CD4-positive, CD25-positive, alpha-beta regulatory T cell (primary cell): Measurements from ENCODE around the gene BGN. TPM values are rescaled to one million over a fixed set of nuclear protein-coding genes. Genes with fewer than 3 reads are reported as not detected.
A peak's percentile ranks its signal among the peaks of the same experiment; 100 is the strongest.

Experiments
- ATAC-seq, 2 donors: fragments of 150-1000 bp; cut with Tn5 transposase; one replicate each; pipeline ENCODE4 v1.10.0; 2021; ENCODE audit warnings: low read depth in 2 of 2, moderate number of reproducible peaks in 2 of 2, moderate library complexity in 1 of 2
- DNase-seq, 3 donors: peaks; one replicate each; pipeline versions ENCODE4 v3.0.0 to v3.0.0-alpha.2; 2012 to 2022; ENCODE audit warnings: mixed read lengths in 1 of 3
- H3K27ac ChIP-seq: one replicate; pipeline ENCODE4 v1.7.0; 2013; ENCODE audit warnings: mild to moderate bottlenecking, low read length; ENCODE audit not compliant: insufficient read depth, poor library complexity, severe bottlenecking
- H3K27me3 ChIP-seq: one replicate; pipeline ENCODE4 v1.7.0; 2013; ENCODE audit warnings: low read length; ENCODE audit not compliant: control insufficient read depth, insufficient read depth
- H3K36me3 ChIP-seq: one replicate; pipeline ENCODE4 v1.7.0; 2013; ENCODE audit warnings: mild to moderate bottlenecking, low read length, moderate library complexity; ENCODE audit not compliant: control insufficient read depth, insufficient read depth
- H3K4me1 ChIP-seq: 2 replicates; pipeline ENCODE4 v1.7.0; 2013; ENCODE audit warnings: mild to moderate bottlenecking, low read length; ENCODE audit not compliant: insufficient read depth, control insufficient read depth, poor library complexity, severe bottlenecking
- H3K4me3 ChIP-seq: one replicate; pipeline ENCODE4 v1.7.0; 2013; ENCODE audit warnings: low read depth, mild to moderate bottlenecking, low read length, moderate library complexity
- H3K9me3 ChIP-seq, 2 experiments: 1 replicate in 1 of 2; 2 replicates in 1 of 2; pipeline ENCODE4 v1.7.0; 2013; ENCODE audit warnings: low read length in 2 of 2, mild to moderate bottlenecking in 1 of 2, moderate library complexity in 1 of 2; ENCODE audit not compliant: control insufficient read depth in 2 of 2
- H3K27ac Mint-ChIP-seq, 3 donors: one replicate each; pipeline ENCODE4 v1.8.0; 2020 to 2022; ENCODE audit warnings: mild to moderate bottlenecking in 3 of 3, mixed read lengths in 3 of 3, moderate library complexity in 2 of 3
- H3K27me3 Mint-ChIP-seq: one replicate; pipeline ENCODE4 v1.8.0; 2022; ENCODE audit warnings: mild to moderate bottlenecking, mixed read lengths
- H3K36me3 Mint-ChIP-seq: one replicate; pipeline ENCODE4 v1.8.0; 2020; ENCODE audit warnings: mixed read lengths
- H3K4me1 Mint-ChIP-seq, 4 donors: one replicate each; pipeline ENCODE4 v1.8.0; 2020 to 2022; ENCODE audit warnings: mixed read lengths in 4 of 4, mild to moderate bottlenecking in 1 of 4
- H3K4me3 Mint-ChIP-seq, 4 donors: one replicate each; pipeline ENCODE4 v1.8.0; 2020 to 2022; ENCODE audit warnings: mild to moderate bottlenecking in 4 of 4, mixed read lengths in 4 of 4, moderate library complexity in 3 of 4
- H3K9me3 Mint-ChIP-seq, 7 donors: one replicate each; pipeline ENCODE4 v1.8.0; 2020 to 2022; ENCODE audit warnings: mixed read lengths in 7 of 7, mild to moderate bottlenecking in 3 of 7, moderate library complexity in 2 of 7
- polyA plus RNA-seq, 4 donors: library from polyadenylated mRNA; unstranded; fragments of 300-500 nt; fragmentation: Illumina TruSeq; gene quantifications; one replicate each; pipeline ENCODE4 v1.2.3, GENCODE V29; 2021
- total RNA-seq: library from RNA; stranded (reverse); gene quantifications from one replicate; pipeline ENCODE4 v1.2.3, GENCODE V29; 2022

BGN gene
- total and polyA plus RNA-seq, 5 donors from 2014 or later = not detected

GRCh38 chrX:153502796-153503195 is 8.0 kb downstream of the BGN start:
- Mint-ChIP-seq H3K4me3 (no peak overlapping the region), H3K4me1 (peaks cover 0 to 4% (median 0%) of the 10 kb centered on the region in 4 donors), H3K9me3 (peaks cover 0 to 6% (median 0%) of the 10 kb centered on the region in 7 donors), H3K36me3 (no peaks in the 10 kb centered on the region), H3K27me3 (no peaks in the 10 kb centered on the region), H3K27ac (no peak overlapping the region)
- no peak overlapping the region for H3K4me3 ChIP-seq
- H3K4me1 ChIP-seq = no peaks in the 10 kb centered on the region
- ATAC-seq (no peak), DNase-seq (no peak)
- H3K27ac ChIP-seq = no peak overlapping the region
- no peaks in the 10 kb centered on the region for H3K36me3 ChIP-seq
- H3K9me3 ChIP-seq = no peaks in the 10 kb centered on the region
- no peaks in the 10 kb centered on the region for H3K27me3 ChIP-seq

DNA sequence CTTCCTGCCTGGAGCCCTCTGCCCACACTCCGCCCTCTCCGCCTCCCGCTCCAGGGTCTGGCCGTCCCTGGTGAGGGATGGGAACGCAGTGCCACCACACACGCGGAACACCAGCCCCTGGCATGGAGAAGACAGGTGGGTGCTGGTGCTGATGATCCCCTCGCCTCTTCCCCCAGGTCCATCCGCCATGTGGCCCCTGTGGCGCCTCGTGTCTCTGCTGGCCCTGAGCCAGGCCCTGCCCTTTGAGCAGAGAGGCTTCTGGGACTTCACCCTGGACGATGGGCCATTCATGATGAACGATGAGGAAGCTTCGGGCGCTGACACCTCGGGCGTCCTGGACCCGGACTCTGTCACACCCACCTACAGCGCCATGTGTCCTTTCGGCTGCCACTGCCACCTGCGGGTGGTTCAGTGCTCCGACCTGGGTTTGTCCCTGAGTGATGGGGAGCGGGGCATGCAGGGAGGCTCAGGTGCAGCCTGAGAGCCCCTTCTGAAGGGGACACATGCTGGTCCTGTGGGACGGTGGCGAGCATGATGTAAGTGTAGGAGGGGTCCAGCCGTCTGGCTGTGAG is 9.8 kb downstream of the BGN start:
- DNase-seq (no peak), ATAC-seq (no peak)
- Mint-ChIP-seq H3K4me3 (no peak overlapping the region), H3K36me3 (no peaks in the 10 kb centered on the region), H3K27ac (no peak overlapping the region), H3K4me1 (peaks cover 0 to 6% (median 0%) of the 10 kb centered on the region in 4 donors), H3K27me3 (no peaks in the 10 kb centered on the region), H3K9me3 (peaks cover 0 to 6% (median 0%) of the 10 kb centered on the region in 7 donors)
- H3K27me3 ChIP-seq = no peaks in the 10 kb centered on the region
- H3K36me3 ChIP-seq = no peaks in the 10 kb centered on the region
- no peak overlapping the region for H3K4me3 ChIP-seq
- no peak overlapping the region for H3K27ac ChIP-seq
- no peaks in the 10 kb centered on the region for H3K4me1 ChIP-seq
- no peaks in the 10 kb centered on the region for H3K9me3 ChIP-seq

DNA sequence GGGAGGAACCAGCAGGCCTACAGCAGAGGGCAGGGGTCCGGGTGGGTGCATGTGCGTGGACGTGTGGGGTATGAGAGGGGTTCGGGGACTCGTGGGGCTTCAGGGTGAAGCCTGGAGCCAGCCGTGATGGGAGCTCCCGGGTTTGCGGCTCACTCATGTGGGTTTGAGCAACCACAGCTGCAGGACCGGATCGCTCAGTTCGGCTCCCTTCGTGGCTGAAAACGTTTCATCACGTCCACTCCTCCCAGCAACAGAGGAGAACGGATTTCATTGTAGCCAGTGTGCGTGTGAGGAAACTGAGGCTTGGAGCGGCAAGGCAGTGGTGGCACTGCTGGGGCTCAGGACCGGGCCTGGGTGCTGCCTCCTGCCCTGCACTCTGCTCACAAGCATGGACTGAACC is 10.6 kb downstream of the BGN start:
- no peak overlapping the region for H3K27ac ChIP-seq
- no peak overlapping the region for H3K4me3 Mint-ChIP-seq
- H3K27me3 Mint-ChIP-seq = no peaks in the 10 kb centered on the region
- no peaks in the 10 kb centered on the region for H3K4me1 ChIP-seq
- no peaks in the 10 kb centered on the region for H3K36me3 ChIP-seq
- H3K27me3 ChIP-seq = no peaks in the 10 kb centered on the region
- no peaks in the 10 kb centered on the region for H3K9me3 ChIP-seq
- no peak overlapping the region for H3K4me3 ChIP-seq
- peaks cover 0 to 6% (median 0%) of the 10 kb centered on the region in 7 donors for H3K9me3 Mint-ChIP-seq
- peak overlapping the region in 1 of 3 donors; percentile 26 for H3K27ac Mint-ChIP-seq
- DNase-seq = no peak
- peaks cover 0 to 6% (median 0%) of the 10 kb centered on the region in 4 donors for H3K4me1 Mint-ChIP-seq
- H3K36me3 Mint-ChIP-seq = no peaks in the 10 kb centered on the region
- no peak for ATAC-seq

DNA sequence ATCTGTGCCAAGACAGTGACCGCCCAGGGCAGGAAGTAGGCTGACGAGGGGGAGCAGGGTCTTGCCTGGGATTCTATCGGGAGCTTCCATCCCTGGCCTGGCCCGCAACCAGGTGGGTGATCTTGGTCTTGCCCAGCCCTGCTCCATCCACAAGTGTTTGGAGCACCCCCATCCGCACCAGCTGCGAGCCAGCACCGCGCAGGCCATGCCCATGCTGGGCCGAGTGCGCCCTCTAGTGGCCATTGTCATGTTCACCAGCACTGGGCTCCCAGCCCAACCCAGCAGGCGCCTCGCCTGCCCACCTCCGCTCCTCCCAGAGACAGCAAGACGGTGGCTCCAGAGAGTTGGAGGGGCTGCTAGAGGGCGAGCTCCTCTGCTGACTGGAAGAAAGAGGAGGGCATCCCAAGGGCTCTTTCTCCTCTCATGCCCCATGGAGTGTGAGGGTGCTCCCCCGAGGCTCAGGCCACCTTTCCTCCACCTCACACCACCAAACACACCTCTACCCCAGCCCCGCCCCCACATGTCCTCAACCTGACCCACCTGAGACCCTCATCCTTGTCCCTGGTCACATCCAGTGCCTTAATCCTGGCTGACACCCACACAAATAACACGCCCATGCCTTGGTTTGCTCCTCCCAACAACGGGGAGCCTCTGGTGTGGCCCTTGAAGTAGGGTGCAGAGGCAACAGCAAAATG is 12.9 kb downstream of the BGN start:
- no peaks in the 10 kb centered on the region for H3K36me3 Mint-ChIP-seq
- no peaks in the 10 kb centered on the region for H3K27me3 Mint-ChIP-seq
- peak; percentile 97 to 99 for ATAC-seq
- H3K27me3 ChIP-seq = no peaks in the 10 kb centered on the region
- peak; percentile 66 to 79 (median 72) for DNase-seq
- H3K4me1 ChIP-seq = no peaks in the 10 kb centered on the region
- H3K4me3 Mint-ChIP-seq = no peak overlapping the region
- no peaks in the 10 kb centered on the region for H3K36me3 ChIP-seq
- H3K4me3 ChIP-seq = no peak overlapping the region
- H3K27ac ChIP-seq = no peak overlapping the region
- H3K9me3 Mint-ChIP-seq = no peaks in the 10 kb centered on the region
- H3K27ac Mint-ChIP-seq = peak overlapping the region in 2 of 3 donors; percentile 31 to 52
- peaks cover 0 to 6% (median 0%) of the 10 kb centered on the region in 4 donors for H3K4me1 Mint-ChIP-seq
- H3K9me3 ChIP-seq = no peaks in the 10 kb centered on the region

DNA sequence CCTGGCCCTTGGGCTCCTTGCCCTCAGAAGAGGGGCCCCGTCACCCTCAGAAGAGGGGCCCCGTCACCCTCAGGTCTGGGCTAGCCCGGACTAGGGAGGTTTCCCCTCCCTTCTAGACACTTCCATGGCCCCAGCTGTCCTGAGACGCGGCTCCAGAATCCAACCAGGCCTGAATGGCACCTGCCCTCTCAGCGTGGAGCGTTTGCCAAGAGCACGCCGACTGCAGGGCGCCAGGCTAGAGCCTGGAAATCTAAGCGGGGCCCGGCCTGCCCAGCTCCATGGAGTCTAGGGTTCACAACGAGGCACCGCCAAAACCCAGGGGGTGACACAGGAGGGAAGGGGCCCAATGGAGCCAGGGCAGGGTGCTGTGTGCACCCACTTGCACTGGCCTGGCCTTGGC is 14.8 kb downstream of the BGN start:
- no peak overlapping the region for H3K4me3 Mint-ChIP-seq
- no peaks in the 10 kb centered on the region for H3K27me3 Mint-ChIP-seq
- H3K27ac Mint-ChIP-seq = no peak overlapping the region
- H3K4me1 ChIP-seq = no peaks in the 10 kb centered on the region
- H3K9me3 Mint-ChIP-seq = no peaks in the 10 kb centered on the region
- H3K4me1 Mint-ChIP-seq = peaks cover 0 to 6% (median 0%) of the 10 kb centered on the region in 4 donors
- no peak for ATAC-seq
- no peak for DNase-seq
- no peak overlapping the region for H3K4me3 ChIP-seq
- H3K9me3 ChIP-seq = no peaks in the 10 kb centered on the region
- H3K27me3 ChIP-seq = no peaks in the 10 kb centered on the region
- H3K27ac ChIP-seq = no peak overlapping the region
- H3K36me3 Mint-ChIP-seq = no peaks in the 10 kb centered on the region
- no peaks in the 10 kb centered on the region for H3K36me3 ChIP-seq

DNA sequence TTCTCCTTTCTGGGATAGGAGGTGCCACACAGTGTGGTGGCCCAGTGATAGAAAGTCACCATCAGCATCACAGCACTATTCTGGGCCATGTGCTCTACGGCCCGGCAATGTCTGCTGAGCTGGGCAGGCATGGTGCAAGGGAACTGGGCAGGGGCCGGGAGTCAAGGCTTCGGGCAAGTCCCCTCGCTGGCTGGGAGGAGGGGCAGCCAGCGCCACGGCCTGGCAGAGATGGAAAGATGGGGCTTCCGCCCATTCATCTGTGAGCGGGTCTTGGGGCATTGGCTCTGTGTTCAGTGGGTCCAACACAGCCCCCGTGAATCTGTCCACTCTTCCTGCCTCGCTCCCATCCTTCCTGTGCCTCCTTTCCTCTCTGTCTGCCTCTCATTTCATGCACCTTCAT is 15.6 kb downstream of the BGN start:
- H3K4me1 ChIP-seq = no peaks in the 10 kb centered on the region
- no peaks in the 10 kb centered on the region for H3K27me3 Mint-ChIP-seq
- H3K27me3 ChIP-seq = no peaks in the 10 kb centered on the region
- no peaks in the 10 kb centered on the region for H3K36me3 ChIP-seq
- no peak overlapping the region for H3K4me3 ChIP-seq
- DNase-seq = no peak
- H3K27ac Mint-ChIP-seq = no peak overlapping the region
- peaks cover 0 to 6% (median 0%) of the 10 kb centered on the region in 4 donors for H3K4me1 Mint-ChIP-seq
- H3K27ac ChIP-seq = no peak overlapping the region
- H3K36me3 Mint-ChIP-seq = no peaks in the 10 kb centered on the region
- no peaks in the 10 kb centered on the region for H3K9me3 ChIP-seq
- no peak for ATAC-seq
- H3K9me3 Mint-ChIP-seq = no peaks in the 10 kb centered on the region
- no peak overlapping the region for H3K4me3 Mint-ChIP-seq

DNA sequence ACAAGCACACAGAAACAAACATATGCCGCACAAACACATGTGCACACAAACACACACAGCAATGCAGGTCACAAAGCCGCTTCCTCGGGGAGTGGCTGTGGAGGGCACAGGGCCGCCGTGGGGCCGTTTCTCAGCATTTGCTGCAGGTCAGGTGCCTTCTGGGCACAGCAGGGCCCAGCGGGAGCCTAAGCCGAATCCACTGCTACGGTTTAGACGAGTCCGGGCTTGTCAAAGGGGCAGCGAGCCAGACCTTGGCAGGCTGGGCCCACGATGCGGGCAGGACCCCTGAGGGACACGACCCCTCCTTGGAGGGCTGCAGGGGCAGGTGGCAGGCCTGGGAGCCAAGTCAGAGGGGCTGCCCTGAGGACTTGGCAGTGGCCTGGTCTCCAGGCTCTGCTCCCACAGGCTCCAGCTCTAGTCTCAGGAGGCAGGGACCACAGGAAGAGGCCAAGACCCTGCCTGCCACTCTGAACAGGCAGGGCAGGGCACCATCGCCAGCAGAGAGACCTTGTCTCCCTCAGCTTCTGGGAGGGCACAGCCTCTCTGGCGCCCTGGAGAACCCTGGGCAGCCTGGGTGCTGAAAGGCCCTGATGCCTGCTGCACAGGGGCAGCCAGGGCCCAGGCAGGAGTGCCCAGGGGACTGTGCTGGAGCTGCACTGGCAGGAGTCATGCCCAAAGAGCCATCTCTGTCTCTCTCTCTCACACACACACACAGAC is 17.2 kb downstream of the BGN start:
- Histone ChIP-seq H3K4me3 (no peak overlapping the region), H3K9me3 (no peaks in the 10 kb centered on the region), H3K27ac (no peak overlapping the region), H3K36me3 (no peaks in the 10 kb centered on the region), H3K4me1 (no peaks in the 10 kb centered on the region), H3K27me3 (no peaks in the 10 kb centered on the region)
- Mint-ChIP-seq H3K9me3 (peaks cover 0 to 2% (median 0%) of the 10 kb centered on the region in 7 donors), H3K4me1 (peaks cover 0 to 10% (median 0%) of the 10 kb centered on the region in 4 donors), H3K4me3 (no peak overlapping the region), H3K27me3 (no peaks in the 10 kb centered on the region), H3K27ac (no peak overlapping the region), H3K36me3 (no peaks in the 10 kb centered on the region)
- DNase-seq (no peak), ATAC-seq (no peak)
